CD4-positive, alpha-beta T cell treated with Interferon gamma for 1 hour (primary cell): ENCODE data around the gene SLC9A3.

Experiments
- DNase-seq: peaks from one replicate; pipeline ENCODE4 v3.0.0-alpha.2; 2020

SLC9A3 gene

GRCh38 chr5:472656-473550 is 51.3 kb downstream of the SLC9A3 start:
- peak; percentile 88 for DNase-seq

- DNase-seq, result no peak
Measured at GRCh38 chr5:472076-472655, 52.1 kb downstream of the SLC9A3 start.

GRCh38 chr5:471750-472058 is 52.5 kb downstream of the SLC9A3 start:
- no peak for DNase-seq

GRCh38 chr5:470961-471749 is 53.1 kb downstream of the SLC9A3 start:
- no peak for DNase-seq

DNA sequence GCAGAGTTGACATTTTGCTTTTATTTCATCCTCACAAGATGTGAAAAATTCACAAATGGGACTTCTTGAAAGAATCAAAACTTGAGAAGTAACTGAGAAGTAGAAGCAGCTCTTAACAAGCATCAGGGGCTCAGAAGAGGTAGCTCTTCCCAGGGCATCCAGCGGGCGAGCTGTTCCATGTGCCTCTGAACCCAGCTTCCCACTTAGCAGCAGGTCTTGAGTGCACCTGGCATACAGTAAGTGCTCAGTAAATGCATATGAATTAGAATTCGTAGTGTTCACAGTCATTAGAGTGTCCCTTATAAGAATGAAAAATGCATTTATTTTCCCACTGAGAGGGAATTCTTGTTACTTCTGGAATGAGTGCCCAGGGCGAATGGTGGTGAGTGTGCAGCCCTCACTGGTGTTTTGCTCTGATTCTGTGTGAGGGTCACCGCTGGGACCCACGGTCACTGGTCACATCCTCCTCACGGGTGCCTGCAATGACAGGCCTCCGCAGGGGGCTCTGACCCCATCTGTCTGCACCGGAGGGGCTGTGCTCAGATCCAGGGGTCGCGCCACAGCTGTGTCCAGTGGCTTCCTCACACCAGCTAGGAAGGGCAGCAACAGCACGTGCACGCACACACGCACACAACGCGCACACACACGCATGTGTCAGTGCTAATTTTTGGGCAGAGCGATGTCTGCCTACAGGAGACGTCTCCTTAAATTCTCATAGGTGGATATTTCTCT is 54.3 kb downstream of the SLC9A3 start:
- no peak for DNase-seq

GRCh38 chr5:468401-468800 is 55.8 kb downstream of the SLC9A3 start:
- DNase-seq, result no peak

- DNase-seq, result no peak
Measured at GRCh38 chr5:466661-467310, 57.5 kb downstream of the SLC9A3 start.

GRCh38 chr5:465591-466403 is 58.5 kb downstream of the SLC9A3 start:
- no peak for DNase-seq

DNA sequence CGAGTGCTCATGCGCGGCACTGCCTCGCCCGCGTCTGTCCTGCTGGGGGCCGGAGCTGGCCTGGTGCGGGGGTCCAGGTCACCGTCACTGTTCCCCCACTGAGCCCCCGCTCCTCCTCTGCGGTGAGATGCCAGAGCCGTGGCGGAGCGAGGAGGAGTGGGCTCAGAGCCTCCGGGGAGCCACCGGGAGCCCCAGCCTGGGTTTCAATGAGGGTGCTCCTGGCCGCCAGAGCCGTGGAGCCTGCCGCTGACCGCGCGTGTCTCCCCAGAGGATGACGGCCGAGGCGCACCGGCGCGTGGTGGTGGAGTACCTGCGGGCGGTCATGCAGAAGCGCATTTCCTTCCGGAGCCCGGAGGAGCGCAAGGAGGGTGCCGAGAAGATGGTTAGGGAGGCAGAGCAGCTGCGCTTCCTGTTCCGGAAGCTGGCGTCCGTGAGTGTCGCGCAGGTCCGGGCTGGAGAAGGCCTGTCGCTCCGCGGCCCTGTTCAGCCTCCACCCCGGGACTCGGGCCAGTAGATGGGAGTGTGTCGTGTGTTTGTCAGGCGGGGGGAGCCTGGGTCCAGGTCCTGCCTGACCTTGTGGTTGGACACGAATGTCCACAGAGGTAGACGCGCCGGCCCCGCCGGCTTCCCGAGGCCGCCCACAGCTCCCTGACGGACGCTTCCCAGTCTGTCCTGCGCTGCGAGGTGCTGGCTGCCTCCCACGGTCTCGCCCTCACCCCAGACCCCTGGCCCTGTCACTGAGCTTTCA is 59.2 kb downstream of the SLC9A3 start:
- DNase-seq, result no peak

GRCh38 chr5:464446-464842 is 59.8 kb downstream of the SLC9A3 start:
- no peak for DNase-seq

GRCh38 chr5:463952-464351 is 60.3 kb downstream of the SLC9A3 start:
- DNase-seq, result peak; percentile 88

DNA sequence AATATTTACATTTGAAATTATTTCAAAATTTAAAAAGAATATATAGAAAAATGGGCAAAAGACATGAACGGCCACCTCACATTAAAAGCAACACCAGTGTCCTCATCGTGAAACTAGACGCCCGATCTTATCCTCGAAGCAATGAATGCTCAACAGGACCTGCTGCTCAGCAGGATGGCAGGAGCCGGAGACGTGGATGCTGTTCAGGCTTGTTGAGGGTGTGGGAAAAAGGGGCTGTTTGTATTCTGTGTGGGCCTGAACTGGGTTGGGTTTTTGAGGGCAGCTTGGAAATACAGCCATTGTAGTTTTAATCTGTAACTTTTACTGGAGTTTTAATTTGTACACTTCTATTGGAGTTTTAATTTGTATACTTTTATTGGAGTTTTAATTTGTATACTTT is 60.9 kb downstream of the SLC9A3 start:
- no peak for DNase-seq

DNA sequence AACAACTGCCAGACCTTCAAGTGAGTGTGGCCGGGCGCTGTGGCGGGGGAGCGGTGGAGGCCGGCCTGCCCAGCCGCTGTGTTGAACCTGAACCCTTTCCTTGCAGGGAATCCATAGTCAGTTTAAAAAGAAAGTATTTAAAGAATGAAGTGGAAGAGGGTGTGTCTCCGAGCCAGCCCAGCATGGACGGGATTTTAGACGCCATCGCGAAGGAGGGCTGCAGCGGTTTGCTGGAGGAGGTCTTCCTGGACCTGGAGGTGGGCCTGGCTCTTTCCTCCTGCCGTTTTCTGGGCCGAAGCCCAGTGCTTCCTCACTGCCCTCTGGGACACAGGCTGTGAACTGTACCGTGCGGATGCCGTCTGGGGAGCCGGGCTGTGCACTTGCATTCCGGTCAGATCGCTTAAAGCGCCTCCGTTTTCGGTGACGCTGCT is 62.2 kb downstream of the SLC9A3 start:
- no peak for DNase-seq

- DNase-seq, result no peak
Measured at GRCh38 chr5:460273-460625, 64.0 kb downstream of the SLC9A3 start.

DNA sequence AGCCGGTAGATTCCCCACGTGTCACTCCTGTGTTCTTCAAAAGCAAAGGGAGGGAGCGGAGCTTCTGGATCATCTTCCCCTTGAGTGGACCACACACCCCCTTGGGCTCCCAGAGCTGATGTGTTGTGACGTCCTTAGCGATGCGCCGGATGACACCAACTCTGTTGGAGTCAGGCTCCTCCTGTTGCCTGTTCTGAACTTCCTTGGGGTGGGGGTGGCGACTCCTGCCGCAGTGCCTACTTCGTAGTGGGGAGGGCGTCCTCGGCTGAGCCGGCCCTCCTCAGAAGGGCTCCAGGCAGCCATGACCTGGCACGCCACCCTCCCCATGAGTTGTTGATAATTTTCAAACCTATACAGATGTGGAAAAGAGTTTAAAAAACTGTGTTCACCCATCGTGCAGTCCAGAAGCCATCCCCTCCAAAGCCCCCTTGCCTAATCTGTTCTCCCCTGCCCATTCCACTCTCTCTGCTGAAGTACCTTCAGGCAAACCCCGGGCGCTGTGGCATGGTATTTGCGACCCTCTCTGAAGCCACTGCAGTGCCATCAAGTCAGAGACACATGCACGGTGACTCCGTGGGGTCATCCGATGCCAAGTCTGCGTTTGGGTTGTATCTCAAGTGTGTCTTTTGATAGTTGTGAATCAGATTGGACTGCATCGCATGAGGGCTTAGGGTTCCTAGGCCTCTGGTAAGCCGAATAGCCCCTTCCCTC is 64.5 kb downstream of the SLC9A3 start:
- no peak for DNase-seq

GRCh38 chr5:458547-459353 is 65.5 kb downstream of the SLC9A3 start:
- no peak for DNase-seq

- no peak for DNase-seq
Measured at GRCh38 chr5:457195-457961, 66.9 kb downstream of the SLC9A3 start.

- DNase-seq, result no peak
Measured at GRCh38 chr5:456351-457194, 67.7 kb downstream of the SLC9A3 start.
